ENCODE data around the gene AFAP1.

The AFAP1 gene

GRCh38 chr4:7839856-7840255 is 99.8 kb downstream of the AFAP1 start:
- H3K4me3 ChIP-seq (ENCODE audit: low read depth, low read length), result no peak overlapping the region
- no peak for DNase-seq (ENCODE audit: low read depth)

DNA sequence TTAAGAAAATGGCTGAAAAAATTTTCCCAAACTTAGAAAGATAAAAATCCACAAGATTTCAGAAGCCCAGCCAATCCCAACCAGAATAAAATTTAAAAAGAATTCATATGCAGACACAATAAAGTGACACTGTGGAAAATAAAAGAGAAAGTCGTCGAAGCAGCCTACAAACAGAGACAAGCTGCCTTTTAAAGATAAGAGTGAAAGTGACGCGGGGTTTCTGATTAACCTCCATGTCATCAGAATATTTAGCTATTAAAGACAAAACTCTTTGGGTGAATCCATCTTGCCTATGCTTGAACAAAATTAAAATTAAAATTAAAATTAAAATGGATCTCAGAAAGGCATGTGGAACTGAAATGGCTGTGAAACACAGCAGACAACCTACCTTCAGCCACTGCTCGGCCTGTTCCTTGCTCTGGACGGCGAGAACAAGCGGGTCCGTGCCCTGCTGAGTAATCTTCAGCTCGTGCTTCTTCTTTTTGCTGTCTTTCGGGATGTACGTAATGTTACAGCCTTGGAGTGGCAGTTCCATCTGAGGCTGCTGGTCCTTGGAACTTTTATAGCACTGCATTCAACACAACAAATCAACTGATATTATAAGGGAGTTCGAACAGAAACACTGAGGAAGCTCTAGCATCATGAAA is 101.4 kb downstream of the AFAP1 start:
- TF ChIP-seq CTCF (IDR thresholded peaks at IDR 0.05; ENCODE audit: insufficient read depth, low read depth, low read length, missing control alignments), result no peak
- no peak overlapping the region for H3K4me3 ChIP-seq (ENCODE audit: low read depth, low read length)
- no peak for DNase-seq (ENCODE audit: low read depth)

More at GRCh38 chr4:7839856-7840255, 99.8 kb downstream of the AFAP1 start:
- TF ChIP-seq CTCF (IDR thresholded peaks at IDR 0.05; ENCODE audit: insufficient read depth, low read depth, low read length, missing control alignments), result no peak

DNA sequence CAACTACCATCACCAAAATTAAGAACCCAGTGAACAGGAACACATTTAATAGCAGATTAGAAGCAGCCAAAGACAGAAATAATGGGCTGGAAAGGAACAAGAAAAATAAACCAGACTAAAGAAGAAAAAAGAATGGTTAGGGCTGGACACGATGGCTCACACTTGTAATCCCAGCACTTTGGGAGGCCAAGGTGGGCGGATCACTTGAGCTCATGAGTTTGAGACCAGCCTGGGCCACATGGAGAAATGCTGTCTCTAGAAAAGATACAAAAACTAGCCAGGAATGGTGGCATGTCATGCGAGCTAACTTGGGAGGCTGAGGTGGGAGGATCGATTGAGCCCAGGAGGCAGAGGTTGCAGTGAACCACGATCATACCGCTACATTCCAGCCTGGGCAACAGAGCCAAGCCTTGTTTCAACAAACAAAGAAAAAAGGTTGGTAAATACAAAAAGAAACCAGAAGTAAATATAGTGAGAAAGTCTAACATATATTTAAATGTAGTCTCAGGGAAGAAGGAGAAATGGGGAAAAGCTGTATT is 102.0 kb downstream of the AFAP1 start:
- no peak for DNase-seq (ENCODE audit: low read depth)
- no peak overlapping the region for H3K4me3 ChIP-seq (ENCODE audit: low read depth, low read length)
- no peak for TF ChIP-seq CTCF (IDR thresholded peaks at IDR 0.05; ENCODE audit: insufficient read depth, low read depth, low read length, missing control alignments)

DNA sequence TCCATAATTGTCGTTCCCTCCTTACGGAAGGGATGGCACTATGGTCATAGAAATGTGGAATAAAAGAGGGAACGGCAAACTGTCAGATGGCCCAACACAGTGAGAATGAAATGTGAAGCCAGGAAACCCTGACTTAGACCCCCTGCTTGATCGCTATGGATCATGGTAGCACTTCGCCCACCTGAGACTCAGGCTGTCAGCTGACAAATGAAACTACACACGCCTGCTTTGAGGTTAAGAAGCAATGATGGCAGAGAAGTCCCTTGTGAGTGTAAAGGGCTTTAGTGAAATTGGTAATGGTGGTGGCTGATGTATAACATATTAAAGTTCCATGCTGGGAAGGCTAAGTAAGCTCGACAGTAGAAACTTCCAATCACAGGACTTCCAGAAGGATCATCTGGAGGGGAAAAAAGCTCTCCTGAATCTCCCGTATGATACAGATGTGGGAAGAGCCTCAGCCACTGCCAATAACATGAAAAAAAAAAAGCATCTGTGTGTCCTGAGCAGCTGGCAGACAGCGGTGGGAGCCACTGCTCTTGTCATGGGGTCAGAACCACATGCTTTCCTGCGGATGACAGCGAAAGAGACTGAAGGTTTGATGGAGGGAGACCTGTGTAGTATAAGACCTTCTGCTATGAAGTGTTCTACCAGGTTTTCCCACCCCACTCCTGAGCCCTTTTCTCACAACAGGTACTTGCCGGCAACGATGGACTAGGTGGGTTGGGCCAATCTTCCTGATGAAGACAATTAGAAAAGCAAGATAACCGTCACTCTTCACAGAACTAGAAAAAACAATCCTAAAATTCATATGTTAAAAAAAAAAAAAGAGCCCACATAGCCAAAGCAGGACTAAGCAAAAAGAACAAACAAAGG is 107.6 kb downstream of the AFAP1 start:
- no peak for DNase-seq (ENCODE audit: low read depth)
- no peak for TF ChIP-seq CTCF (IDR thresholded peaks at IDR 0.05; ENCODE audit: insufficient read depth, low read depth, low read length, missing control alignments)
- H3K4me3 ChIP-seq (ENCODE audit: low read depth, low read length), result no peak overlapping the region

- no peak for TF ChIP-seq CTCF (IDR thresholded peaks at IDR 0.05; ENCODE audit: insufficient read depth, low read depth, low read length, missing control alignments)
- no peak overlapping the region for H3K4me3 ChIP-seq (ENCODE audit: low read depth, low read length)
- peak; percentile 77 for DNase-seq (ENCODE audit: low read depth)
Observed at GRCh38 chr4:7831330-7831729, 108.3 kb downstream of the AFAP1 start.

- DNase-seq (ENCODE audit: low read depth), result no peak
- H3K4me3 ChIP-seq (ENCODE audit: low read depth, low read length), result no peak overlapping the region
- TF ChIP-seq CTCF (IDR thresholded peaks at IDR 0.05; ENCODE audit: insufficient read depth, low read depth, low read length, missing control alignments), result no peak
Observed at GRCh38 chr4:7830747-7831146, 108.9 kb downstream of the AFAP1 start.
